Ascending aorta (tissue), 2 donors: Measurements from ENCODE around the gene MAPK8IP3. TPM values are rescaled to one million over a fixed set of nuclear protein-coding genes. Genes with fewer than 3 reads are reported as not detected.

Experiments used
- DNase-seq, 2 donors: peaks; one replicate each; pipeline ENCODE4 v3.0.0-alpha.2; 2019; ENCODE audit warnings: low spot score in 2 of 2
- H3K27ac ChIP-seq, 2 donors: fragments of 200-600 bp; sonication (generic); one replicate each; pipeline ENCODE4 v1.5.1; 2016 to 2017; ENCODE audit warnings: mild to moderate bottlenecking in 1 of 2
- H3K27me3 ChIP-seq: fragments of 200-600 bp; sonication (generic); one replicate; pipeline ENCODE4 v1.5.1; 2017
- H3K36me3 ChIP-seq, 2 donors: fragments of 200-600 bp; sonication (generic); one replicate each; pipeline ENCODE4 v1.5.1; 2016
- H3K4me1 ChIP-seq, 2 donors: fragments of 200-600 bp; sonication (generic); one replicate each; pipeline ENCODE4 v1.5.1; 2016 to 2017; ENCODE audit warnings: mild to moderate bottlenecking in 1 of 2
- H3K4me3 ChIP-seq, 2 donors: fragments of 200-600 bp; sonication (generic); one replicate each; pipeline ENCODE4 v1.5.1; 2016 to 2017; ENCODE audit warnings: mild to moderate bottlenecking in 1 of 2
- H3K9me3 ChIP-seq, 2 donors: fragments of 200-600 bp; sonication (generic); one replicate each; pipeline ENCODE4 v1.5.1; 2016
- intact Hi-C: fragments of 100-400 bp; cut with DNase I; formaldehyde crosslinking; loops from one replicate; pipeline ENCODE4 v1.15.1; 2023
- total RNA-seq: library from RNA; depleted of rRNA; stranded (reverse); fragments of >200 nt; gene quantifications from one replicate; pipeline ENCODE4 v1.1.0, GENCODE V29; 2016
- TF ChIP-seq, protein P1 (sequence below), 3 experiments: fragments of 200-600 bp in 2 of 3; fragments of 450-650 bp in 1 of 3; sonication (generic) in 2 of 3; IDR thresholded peaks; one replicate each; pipeline ENCODE4 v1.5.1; 2016 to 2019; ENCODE audit warnings: antibody characterized with exemption in 3 of 3, mild to moderate bottlenecking in 1 of 3, moderate library complexity in 1 of 3

The MAPK8IP3 gene
- total RNA-seq, 1 donor from 2014 or later, result 57.4 TPM

DNA sequence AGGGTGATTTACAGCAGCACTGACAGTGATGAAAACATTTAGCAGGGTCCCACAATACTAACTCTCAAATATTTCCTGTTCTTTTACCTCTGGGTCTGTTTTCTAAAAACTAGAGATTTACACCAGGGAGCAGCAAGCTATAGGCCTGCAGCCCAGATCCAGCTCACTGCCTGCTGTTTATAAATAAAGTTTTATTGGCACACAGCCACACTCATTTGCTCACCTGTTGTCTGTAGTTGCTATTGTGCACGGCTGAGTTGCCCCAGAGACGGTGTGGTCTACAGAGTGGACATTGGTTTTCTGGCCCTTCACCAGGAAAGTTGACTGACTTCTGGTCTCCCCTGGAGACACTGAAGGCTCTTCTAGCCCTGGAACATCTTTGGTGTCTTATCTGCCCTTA is 44.2 kb upstream of the MAPK8IP3 start:
- Histone ChIP-seq H3K4me3 (no peak overlapping the region), H3K36me3 (peaks cover 89 to 91% of the 10 kb centered on the region in 2 donors), H3K27ac (no peak overlapping the region), H3K27me3 (no peaks in the 10 kb centered on the region), H3K4me1 (no peaks in the 10 kb centered on the region), H3K9me3 (no peaks in the 10 kb centered on the region)
- TF ChIP-seq, protein P1, sequence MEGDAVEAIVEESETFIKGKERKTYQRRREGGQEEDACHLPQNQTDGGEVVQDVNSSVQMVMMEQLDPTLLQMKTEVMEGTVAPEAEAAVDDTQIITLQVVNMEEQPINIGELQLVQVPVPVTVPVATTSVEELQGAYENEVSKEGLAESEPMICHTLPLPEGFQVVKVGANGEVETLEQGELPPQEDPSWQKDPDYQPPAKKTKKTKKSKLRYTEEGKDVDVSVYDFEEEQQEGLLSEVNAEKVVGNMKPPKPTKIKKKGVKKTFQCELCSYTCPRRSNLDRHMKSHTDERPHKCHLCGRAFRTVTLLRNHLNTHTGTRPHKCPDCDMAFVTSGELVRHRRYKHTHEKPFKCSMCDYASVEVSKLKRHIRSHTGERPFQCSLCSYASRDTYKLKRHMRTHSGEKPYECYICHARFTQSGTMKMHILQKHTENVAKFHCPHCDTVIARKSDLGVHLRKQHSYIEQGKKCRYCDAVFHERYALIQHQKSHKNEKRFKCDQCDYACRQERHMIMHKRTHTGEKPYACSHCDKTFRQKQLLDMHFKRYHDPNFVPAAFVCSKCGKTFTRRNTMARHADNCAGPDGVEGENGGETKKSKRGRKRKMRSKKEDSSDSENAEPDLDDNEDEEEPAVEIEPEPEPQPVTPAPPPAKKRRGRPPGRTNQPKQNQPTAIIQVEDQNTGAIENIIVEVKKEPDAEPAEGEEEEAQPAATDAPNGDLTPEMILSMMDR (IDR thresholded peaks at IDR 0.05), result no peak
- no peak for DNase-seq
- intact Hi-C loops, result no loop called here

DNA sequence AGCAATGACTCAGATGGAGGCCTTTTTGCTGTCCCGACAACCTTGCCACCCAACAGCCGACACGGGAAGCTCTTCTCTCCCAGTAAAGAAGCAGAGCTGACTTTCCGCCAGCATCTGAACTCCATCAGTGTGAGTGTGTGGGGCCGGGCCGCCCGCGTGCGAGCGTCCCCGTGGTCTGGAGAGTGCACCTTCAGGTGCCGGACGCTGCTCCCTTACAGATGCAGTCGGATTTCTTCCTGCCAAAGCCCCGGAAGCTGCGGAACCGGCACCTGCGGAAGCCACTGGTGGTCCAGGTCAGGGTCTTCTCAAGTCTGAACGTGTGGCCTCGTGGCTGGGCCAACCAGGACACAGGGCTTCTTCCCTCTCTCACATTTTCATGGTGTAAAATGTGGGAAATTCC is 43.5 kb upstream of the MAPK8IP3 start:
- H3K9me3 ChIP-seq, result no peaks in the 10 kb centered on the region
- no peak overlapping the region for H3K27ac ChIP-seq
- peaks cover 89 to 91% of the 10 kb centered on the region in 2 donors for H3K36me3 ChIP-seq
- H3K4me1 ChIP-seq, result no peaks in the 10 kb centered on the region
- H3K27me3 ChIP-seq, result no peaks in the 10 kb centered on the region
- no peak for DNase-seq
- TF ChIP-seq, protein P1 (IDR thresholded peaks at IDR 0.05), result no peak
- no peak overlapping the region for H3K4me3 ChIP-seq
- intact Hi-C loops, result no loop called here

DNA sequence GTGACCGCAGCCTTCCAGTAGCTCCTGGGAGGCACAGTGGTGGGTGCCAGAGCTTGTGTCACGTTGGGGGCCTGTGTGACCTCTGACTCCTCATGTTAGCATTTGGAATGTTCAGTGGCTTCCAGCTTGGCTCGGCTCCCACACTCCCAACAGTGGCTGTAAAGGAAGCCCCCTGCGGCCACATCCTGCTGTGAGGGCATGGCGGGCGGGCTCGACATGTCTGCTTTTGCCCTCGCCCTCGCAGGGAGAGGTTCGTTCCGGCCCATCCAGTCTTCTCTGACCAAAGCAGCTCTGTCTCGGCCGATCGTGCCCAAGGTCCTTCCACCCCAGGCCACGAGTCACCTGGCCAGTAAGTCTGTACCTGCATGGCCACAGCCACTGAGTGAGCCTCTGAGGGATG is 40.2 kb upstream of the MAPK8IP3 start:
- no peak overlapping the region for H3K4me3 ChIP-seq
- peaks cover 93 to 94% of the 10 kb centered on the region in 2 donors for H3K36me3 ChIP-seq
- intact Hi-C loops, result no loop called here
- no peaks in the 10 kb centered on the region for H3K27me3 ChIP-seq
- no peaks in the 10 kb centered on the region for H3K9me3 ChIP-seq
- no peaks in the 10 kb centered on the region for H3K4me1 ChIP-seq
- DNase-seq, result no peak
- TF ChIP-seq, protein P1 (IDR thresholded peaks at IDR 0.05), result no peak
- no peak overlapping the region for H3K27ac ChIP-seq

GRCh38 chr16:1666316-1666715 is 39.7 kb upstream of the MAPK8IP3 start:
- TF ChIP-seq, protein P1 (IDR thresholded peaks at IDR 0.05), result no peak
- H3K27me3 ChIP-seq, result no peaks in the 10 kb centered on the region
- no peaks in the 10 kb centered on the region for H3K4me1 ChIP-seq
- no peak overlapping the region for H3K4me3 ChIP-seq
- no peaks in the 10 kb centered on the region for H3K9me3 ChIP-seq
- no peak for DNase-seq
- H3K27ac ChIP-seq, result no peak overlapping the region
- peaks cover 95 to 96% of the 10 kb centered on the region in 2 donors for H3K36me3 ChIP-seq
- intact Hi-C loops, result no loop called here

DNA sequence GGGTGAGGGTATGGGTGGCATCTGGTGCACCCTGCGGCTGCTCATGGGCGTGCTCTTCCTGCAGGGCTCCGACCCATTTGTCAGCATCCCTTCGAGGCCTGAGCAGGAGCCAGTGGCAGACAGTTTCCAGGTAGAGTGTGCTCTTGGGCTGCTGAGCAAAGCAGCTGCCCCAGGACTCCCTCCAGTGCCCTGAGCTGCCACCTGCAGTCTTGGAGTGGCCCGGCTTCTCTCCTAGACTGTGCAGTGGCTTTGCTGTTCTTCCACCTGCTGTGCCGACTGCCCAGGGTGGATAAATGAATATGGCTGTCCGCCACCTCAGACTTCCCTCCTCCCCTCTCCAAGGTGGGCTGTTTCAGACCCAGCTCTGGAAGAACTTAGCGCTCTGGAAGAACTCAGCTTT is 38.7 kb upstream of the MAPK8IP3 start:
- Histone ChIP-seq H3K4me3 (no peak overlapping the region), H3K36me3 (peaks cover 97% of the 10 kb centered on the region in 2 donors), H3K4me1 (no peaks in the 10 kb centered on the region), H3K9me3 (no peaks in the 10 kb centered on the region), H3K27ac (no peak overlapping the region), H3K27me3 (no peaks in the 10 kb centered on the region)
- TF ChIP-seq, protein P1 (IDR thresholded peaks at IDR 0.05), result no peak
- DNase-seq, result no peak
- intact Hi-C loops, result no loop called here

- TF ChIP-seq, protein P1 (IDR thresholded peaks at IDR 0.05), result no peak
- Histone ChIP-seq H3K27me3 (no peaks in the 10 kb centered on the region), H3K36me3 (peaks cover 90 to 96% of the 10 kb centered on the region in 2 donors), H3K27ac (no peak overlapping the region), H3K9me3 (no peaks in the 10 kb centered on the region), H3K4me1 (no peaks in the 10 kb centered on the region), H3K4me3 (no peak overlapping the region)
- DNase-seq, result no peak
- intact Hi-C loops, result no loop called here
Observed at GRCh38 chr16:1667916-1668315, 38.1 kb upstream of the MAPK8IP3 start.
